GM23338 (cell line): ENCODE measurements around the gene CDK14. TPM values are rescaled to one million over a fixed set of nuclear protein-coding genes. Genes with fewer than 3 reads are reported as not detected.

ENCODE experiments used
- ATAC-seq: fragments of 200-7000 bp; cut with Tn5 transposase; 3 replicates; pipeline ENCODE4 v1.9.1; 2020
- DNase-seq: peaks from one replicate; pipeline ENCODE4 v3.0.0-alpha.2; 2015; ENCODE audit warnings: low spot score
- H2AFZ ChIP-seq: fragments of 200-600 bp; sonication (generic); 2 replicates; pipeline ENCODE4 v1.8.0; 2016; ENCODE audit warnings: antibody characterized with exemption, mild to moderate bottlenecking, moderate library complexity
- H3F3A ChIP-seq: fragments of 200-600 bp; sonication (generic); replicated peaks from 2 replicates; pipeline ENCODE4 v1.8.0; 2017; ENCODE audit warnings: antibody characterized with exemption, mixed run types, low read depth
- H3K27ac ChIP-seq: fragments of 200-600 bp; sonication (generic); 2 replicates; pipeline ENCODE4 v1.6.1; 2016; ENCODE audit warnings: low read depth
- H3K27me3 ChIP-seq: fragments of 200-600 bp; sonication (generic); 2 replicates; pipeline ENCODE4 v1.8.0; 2016; ENCODE audit warnings: mild to moderate bottlenecking, mixed run types, moderate library complexity; ENCODE audit not compliant: insufficient read depth
- H3K36me3 ChIP-seq: fragments of 200-600 bp; sonication (generic); 2 replicates; pipeline ENCODE4 v1.8.0; 2016; ENCODE audit warnings: mild to moderate bottlenecking; ENCODE audit not compliant: insufficient read depth
- H3K4me1 ChIP-seq: fragments of 200-600 bp; sonication (generic); 2 replicates; pipeline ENCODE4 v1.8.0; 2016; ENCODE audit warnings: mild to moderate bottlenecking, moderate library complexity; ENCODE audit not compliant: insufficient read depth
- H3K4me2 ChIP-seq: fragments of 200-600 bp; sonication (generic); 2 replicates; pipeline ENCODE4 v1.7.1; 2017; ENCODE audit warnings: mixed run types
- H3K4me3 ChIP-seq: fragments of 200-600 bp; sonication (generic); 2 replicates; pipeline ENCODE4 v1.6.1; 2016; ENCODE audit warnings: mixed run types
- H3K79me2 ChIP-seq: fragments of 200-600 bp; sonication (generic); replicated peaks from 2 replicates; pipeline ENCODE4 v1.8.0; 2017; ENCODE audit warnings: mild to moderate bottlenecking; ENCODE audit not compliant: insufficient read depth
- H3K9me2 ChIP-seq: fragments of 200-600 bp; sonication (generic); 2 replicates; pipeline ENCODE4 v1.8.0; 2017; ENCODE audit not compliant: insufficient read depth
- H4K20me1 ChIP-seq: fragments of 200-600 bp; sonication (generic); replicated peaks from 2 replicates; pipeline ENCODE4 v1.8.0; 2017; ENCODE audit warnings: mild to moderate bottlenecking; ENCODE audit not compliant: insufficient read depth
- H3K27ac Mint-ChIP-seq: 2 replicates; pipeline ENCODE4 v1.8.0; 2020; ENCODE audit warnings: inconsistent platforms, mild to moderate bottlenecking, moderate library complexity, mixed read lengths
- H3K27me3 Mint-ChIP-seq: 3 replicates; pipeline ENCODE4 v1.8.0; 2022; ENCODE audit warnings: low read depth, mild to moderate bottlenecking, moderate library complexity, mixed read lengths, inconsistent platforms; ENCODE audit not compliant: insufficient read depth, poor library complexity
- H3K36me3 Mint-ChIP-seq: 3 replicates; pipeline ENCODE4 v1.8.0; 2021; ENCODE audit warnings: low read depth, mild to moderate bottlenecking, inconsistent platforms, moderate library complexity, mixed read lengths
- H3K4me1 Mint-ChIP-seq: 3 replicates; pipeline ENCODE4 v1.8.0; 2020; ENCODE audit warnings: mild to moderate bottlenecking, inconsistent platforms, mixed read lengths
- H3K4me3 Mint-ChIP-seq: 3 replicates; pipeline ENCODE4 v1.8.0; 2021; ENCODE audit warnings: moderate library complexity, mild to moderate bottlenecking, inconsistent platforms, mixed read lengths
- H3K9me3 Mint-ChIP-seq: 3 replicates; pipeline ENCODE4 v1.8.0; 2020; ENCODE audit warnings: moderate library complexity, mild to moderate bottlenecking, inconsistent platforms, mixed read lengths
- CREB1 ChIP-seq: fragments of 250-450 bp; sonication (Bioruptor Pico); IDR thresholded peaks from 2 replicates; pipeline ENCODE4 v1.5.0; 2020; ENCODE audit warnings: low read depth, mild to moderate bottlenecking, moderate library complexity
- EZH2 ChIP-seq: fragments of 200-600 bp; sonication (generic); IDR thresholded peaks from one replicate; pipeline ENCODE4 v1.8.0; 2017; ENCODE audit warnings: antibody characterized with exemption, mild to moderate bottlenecking, low read depth; ENCODE audit not compliant: unreplicated experiment
- EZH2phosphoT487 ChIP-seq: fragments of 200-600 bp; sonication (generic); IDR thresholded peaks from one replicate; pipeline ENCODE4 v1.8.1; 2018; ENCODE audit warnings: antibody characterized with exemption; ENCODE audit not compliant: unreplicated experiment
- JUNB ChIP-seq: IDR thresholded peaks from one replicate; pipeline ENCODE4 v1.6.1; 2016; ENCODE audit warnings: antibody characterized with exemption; ENCODE audit not compliant: unreplicated experiment
- NANOG ChIP-seq: IDR thresholded peaks from 2 replicates; pipeline ENCODE4 v1.6.1; 2016; ENCODE audit warnings: antibody characterized with exemption, borderline replicate concordance
- POLR2AphosphoS5 ChIP-seq: IDR thresholded peaks from 2 replicates; pipeline ENCODE4 v1.6.1; 2016; ENCODE audit warnings: antibody characterized with exemption, low read depth
- STAT1 ChIP-seq: IDR thresholded peaks from one replicate; pipeline ENCODE4 v1.6.1; 2016; ENCODE audit warnings: antibody characterized with exemption; ENCODE audit not compliant: unreplicated experiment
- ZNF114 ChIP-seq: fragments of 250-450 bp; sonication (Bioruptor Pico); IDR thresholded peaks from 2 replicates; pipeline ENCODE4 v1.5.0; 2020; ENCODE audit warnings: mild to moderate bottlenecking, moderate library complexity
- ZNF331 ChIP-seq: fragments of 250-450 bp; sonication (Bioruptor Pico); IDR thresholded peaks from 2 replicates; pipeline ENCODE4 v1.5.0; 2020; ENCODE audit warnings: low read depth, mild to moderate bottlenecking, moderate library complexity
- polyA plus RNA-seq: library from polyadenylated mRNA; unstranded; fragments of >200 nt; fragmentation: Nextera tagmentation; extraction: Ambion mirVana; gene quantifications from 2 replicates; pipeline ENCODE4 v1.2.1, GENCODE V29; 2016
- total RNA-seq: library from RNA; depleted of rRNA; stranded (reverse); fragments of >200 nt; shearing (Covaris generic); gene quantifications from 2 replicates; pipeline ENCODE4 v1.2.3, GENCODE V29; 2014
- TF ChIP-seq, protein P1 (sequence below), 2 experiments: fragments of 200-600 bp in 1 of 2; sonication (generic) in 1 of 2; conservative IDR thresholded peaks; 2 replicates each; pipeline versions ENCODE4 v1.5.1 to v1.6.1; 2016 to 2017; ENCODE audit warnings: antibody characterized with exemption in 2 of 2, low read depth in 2 of 2, mild to moderate bottlenecking in 2 of 2, moderate library complexity in 1 of 2
- TF ChIP-seq, protein P2 (sequence below): fragments of 250-450 bp; sonication (Bioruptor Pico); IDR thresholded peaks from 2 replicates; pipeline ENCODE4 v1.5.0; 2020; ENCODE audit warnings: mild to moderate bottlenecking, moderate library complexity
- TF ChIP-seq, protein P3 (sequence below): IDR thresholded peaks from 2 replicates; pipeline ENCODE4 v1.6.1; 2016; ENCODE audit warnings: antibody characterized with exemption
- TF ChIP-seq, protein P4 (sequence below): IDR thresholded peaks from one replicate; pipeline ENCODE4 v1.6.1; 2018; ENCODE audit warnings: antibody characterized with exemption; ENCODE audit not compliant: unreplicated experiment

CDK14 gene
- total and polyA plus RNA-seq, 2 experiments from 2014 or later: 11.2 to 24.0 TPM

DNA sequence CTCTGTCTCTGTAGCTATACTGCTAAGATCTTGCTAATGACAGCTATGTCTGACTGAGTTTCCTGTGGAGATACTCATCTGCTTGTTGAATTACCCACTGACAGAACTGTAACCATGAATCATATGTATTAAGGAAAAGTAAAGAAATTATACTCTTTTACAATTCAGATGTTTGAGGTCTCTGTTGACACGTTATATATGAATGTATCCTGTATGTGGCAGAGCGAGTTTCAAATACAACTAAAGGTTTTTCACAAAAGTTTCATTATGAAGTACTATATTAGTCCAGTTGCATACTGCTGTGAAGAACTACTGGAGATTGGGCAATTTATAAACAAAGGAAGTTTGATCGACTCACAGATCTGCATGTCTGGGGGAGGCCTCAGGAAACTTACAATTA is 232.5 kb downstream of the CDK14 start:
- Histone ChIP-seq H3K27me3 (no peaks in the 10 kb centered on the region), H3K36me3 (no peaks in the 10 kb centered on the region), H2AFZ (no peak overlapping the region), H3K9me2 (0 out of 2 replicates have a peak, but pooled peaks cover 3% of the 10 kb centered on the region), H4K20me1 (no peaks in the 10 kb centered on the region), H3F3A (no peaks in the 10 kb centered on the region), H3K4me1 (peaks cover 7% of the 10 kb centered on the region; the same call in 1 of the 2 replicates), H3K27ac (no peak overlapping the region), H3K4me3 (no peak overlapping the region), H3K79me2 (no peaks in the 10 kb centered on the region), H3K4me2 (no peak overlapping the region)
- Mint-ChIP-seq H3K4me3 (no peak overlapping the region), H3K27ac (no peak overlapping the region; the same call in 1 of the 2 replicates), H3K9me3 (peaks cover 27% of the 10 kb centered on the region), H3K36me3 (peaks cover 34% of the 10 kb centered on the region), H3K4me1 (peaks cover 5% of the 10 kb centered on the region), H3K27me3 (peaks cover 7% of the 10 kb centered on the region)
- ATAC-seq (no peak), DNase-seq (no peak)
- TF ChIP-seq EZH2phosphoT487 (no peak), ZNF114 (CRISPR knock-in tag) (no peak), POLR2AphosphoS5 (no peak), EZH2 (no peak), JUNB (no peak), ZNF331 (no peak), STAT1 (no peak), CREB1 (CRISPR knock-in tag) (no peak), NANOG (no peak)
- TF ChIP-seq, protein P1, sequence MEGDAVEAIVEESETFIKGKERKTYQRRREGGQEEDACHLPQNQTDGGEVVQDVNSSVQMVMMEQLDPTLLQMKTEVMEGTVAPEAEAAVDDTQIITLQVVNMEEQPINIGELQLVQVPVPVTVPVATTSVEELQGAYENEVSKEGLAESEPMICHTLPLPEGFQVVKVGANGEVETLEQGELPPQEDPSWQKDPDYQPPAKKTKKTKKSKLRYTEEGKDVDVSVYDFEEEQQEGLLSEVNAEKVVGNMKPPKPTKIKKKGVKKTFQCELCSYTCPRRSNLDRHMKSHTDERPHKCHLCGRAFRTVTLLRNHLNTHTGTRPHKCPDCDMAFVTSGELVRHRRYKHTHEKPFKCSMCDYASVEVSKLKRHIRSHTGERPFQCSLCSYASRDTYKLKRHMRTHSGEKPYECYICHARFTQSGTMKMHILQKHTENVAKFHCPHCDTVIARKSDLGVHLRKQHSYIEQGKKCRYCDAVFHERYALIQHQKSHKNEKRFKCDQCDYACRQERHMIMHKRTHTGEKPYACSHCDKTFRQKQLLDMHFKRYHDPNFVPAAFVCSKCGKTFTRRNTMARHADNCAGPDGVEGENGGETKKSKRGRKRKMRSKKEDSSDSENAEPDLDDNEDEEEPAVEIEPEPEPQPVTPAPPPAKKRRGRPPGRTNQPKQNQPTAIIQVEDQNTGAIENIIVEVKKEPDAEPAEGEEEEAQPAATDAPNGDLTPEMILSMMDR (conservative IDR thresholded peaks at IDR 0.05; ENCODE audit: low read depth in 2 of 2): no peak
- TF ChIP-seq, protein P2, sequence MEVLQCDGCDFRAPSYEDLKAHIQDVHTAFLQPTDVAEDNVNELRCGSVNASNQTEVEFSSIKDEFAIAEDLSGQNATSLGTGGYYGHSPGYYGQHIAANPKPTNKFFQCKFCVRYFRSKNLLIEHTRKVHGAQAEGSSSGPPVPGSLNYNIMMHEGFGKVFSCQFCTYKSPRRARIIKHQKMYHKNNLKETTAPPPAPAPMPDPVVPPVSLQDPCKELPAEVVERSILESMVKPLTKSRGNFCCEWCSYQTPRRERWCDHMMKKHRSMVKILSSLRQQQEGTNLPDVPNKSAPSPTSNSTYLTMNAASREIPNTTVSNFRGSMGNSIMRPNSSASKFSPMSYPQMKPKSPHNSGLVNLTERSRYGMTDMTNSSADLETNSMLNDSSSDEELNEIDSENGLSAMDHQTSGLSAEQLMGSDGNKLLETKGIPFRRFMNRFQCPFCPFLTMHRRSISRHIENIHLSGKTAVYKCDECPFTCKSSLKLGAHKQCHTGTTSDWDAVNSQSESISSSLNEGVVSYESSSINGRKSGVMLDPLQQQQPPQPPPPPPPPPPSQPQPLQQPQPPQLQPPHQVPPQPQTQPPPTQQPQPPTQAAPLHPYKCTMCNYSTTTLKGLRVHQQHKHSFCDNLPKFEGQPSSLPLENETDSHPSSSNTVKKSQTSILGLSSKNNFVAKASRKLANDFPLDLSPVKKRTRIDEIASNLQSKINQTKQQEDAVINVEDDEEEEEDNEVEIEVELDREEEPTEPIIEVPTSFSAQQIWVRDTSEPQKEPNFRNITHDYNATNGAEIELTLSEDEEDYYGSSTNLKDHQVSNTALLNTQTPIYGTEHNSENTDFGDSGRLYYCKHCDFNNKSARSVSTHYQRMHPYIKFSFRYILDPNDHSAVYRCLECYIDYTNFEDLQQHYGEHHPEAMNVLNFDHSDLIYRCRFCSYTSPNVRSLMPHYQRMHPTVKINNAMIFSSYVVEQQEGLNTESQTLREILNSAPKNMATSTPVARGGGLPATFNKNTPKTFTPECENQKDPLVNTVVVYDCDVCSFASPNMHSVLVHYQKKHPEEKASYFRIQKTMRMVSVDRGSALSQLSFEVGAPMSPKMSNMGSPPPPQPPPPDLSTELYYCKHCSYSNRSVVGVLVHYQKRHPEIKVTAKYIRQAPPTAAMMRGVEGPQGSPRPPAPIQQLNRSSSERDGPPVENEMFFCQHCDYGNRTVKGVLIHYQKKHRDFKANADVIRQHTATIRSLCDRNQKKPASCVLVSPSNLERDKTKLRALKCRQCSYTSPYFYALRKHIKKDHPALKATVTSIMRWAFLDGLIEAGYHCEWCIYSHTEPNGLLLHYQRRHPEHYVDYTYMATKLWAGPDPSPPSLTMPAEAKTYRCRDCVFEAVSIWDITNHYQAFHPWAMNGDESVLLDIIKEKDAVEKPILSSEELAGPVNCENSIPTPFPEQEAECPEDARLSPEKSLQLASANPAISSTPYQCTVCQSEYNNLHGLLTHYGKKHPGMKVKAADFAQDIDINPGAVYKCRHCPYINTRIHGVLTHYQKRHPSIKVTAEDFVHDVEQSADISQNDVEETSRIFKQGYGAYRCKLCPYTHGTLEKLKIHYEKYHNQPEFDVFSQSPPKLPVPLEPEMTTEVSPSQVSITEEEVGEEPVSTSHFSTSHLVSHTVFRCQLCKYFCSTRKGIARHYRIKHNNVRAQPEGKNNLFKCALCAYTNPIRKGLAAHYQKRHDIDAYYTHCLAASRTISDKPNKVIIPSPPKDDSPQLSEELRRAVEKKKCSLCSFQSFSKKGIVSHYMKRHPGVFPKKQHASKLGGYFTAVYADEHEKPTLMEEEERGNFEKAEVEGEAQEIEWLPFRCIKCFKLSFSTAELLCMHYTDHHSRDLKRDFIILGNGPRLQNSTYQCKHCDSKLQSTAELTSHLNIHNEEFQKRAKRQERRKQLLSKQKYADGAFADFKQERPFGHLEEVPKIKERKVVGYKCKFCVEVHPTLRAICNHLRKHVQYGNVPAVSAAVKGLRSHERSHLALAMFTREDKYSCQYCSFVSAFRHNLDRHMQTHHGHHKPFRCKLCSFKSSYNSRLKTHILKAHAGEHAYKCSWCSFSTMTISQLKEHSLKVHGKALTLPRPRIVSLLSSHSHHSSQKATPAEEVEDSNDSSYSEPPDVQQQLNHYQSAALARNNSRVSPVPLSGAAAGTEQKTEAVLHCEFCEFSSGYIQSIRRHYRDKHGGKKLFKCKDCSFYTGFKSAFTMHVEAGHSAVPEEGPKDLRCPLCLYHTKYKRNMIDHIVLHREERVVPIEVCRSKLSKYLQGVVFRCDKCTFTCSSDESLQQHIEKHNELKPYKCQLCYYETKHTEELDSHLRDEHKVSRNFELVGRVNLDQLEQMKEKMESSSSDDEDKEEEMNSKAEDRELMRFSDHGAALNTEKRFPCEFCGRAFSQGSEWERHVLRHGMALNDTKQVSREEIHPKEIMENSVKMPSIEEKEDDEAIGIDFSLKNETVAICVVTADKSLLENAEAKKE (CRISPR knock-in tag): no peak
- TF ChIP-seq, protein P3, sequence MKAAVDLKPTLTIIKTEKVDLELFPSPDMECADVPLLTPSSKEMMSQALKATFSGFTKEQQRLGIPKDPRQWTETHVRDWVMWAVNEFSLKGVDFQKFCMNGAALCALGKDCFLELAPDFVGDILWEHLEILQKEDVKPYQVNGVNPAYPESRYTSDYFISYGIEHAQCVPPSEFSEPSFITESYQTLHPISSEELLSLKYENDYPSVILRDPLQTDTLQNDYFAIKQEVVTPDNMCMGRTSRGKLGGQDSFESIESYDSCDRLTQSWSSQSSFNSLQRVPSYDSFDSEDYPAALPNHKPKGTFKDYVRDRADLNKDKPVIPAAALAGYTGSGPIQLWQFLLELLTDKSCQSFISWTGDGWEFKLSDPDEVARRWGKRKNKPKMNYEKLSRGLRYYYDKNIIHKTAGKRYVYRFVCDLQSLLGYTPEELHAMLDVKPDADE: no peak
- TF ChIP-seq, protein P4, sequence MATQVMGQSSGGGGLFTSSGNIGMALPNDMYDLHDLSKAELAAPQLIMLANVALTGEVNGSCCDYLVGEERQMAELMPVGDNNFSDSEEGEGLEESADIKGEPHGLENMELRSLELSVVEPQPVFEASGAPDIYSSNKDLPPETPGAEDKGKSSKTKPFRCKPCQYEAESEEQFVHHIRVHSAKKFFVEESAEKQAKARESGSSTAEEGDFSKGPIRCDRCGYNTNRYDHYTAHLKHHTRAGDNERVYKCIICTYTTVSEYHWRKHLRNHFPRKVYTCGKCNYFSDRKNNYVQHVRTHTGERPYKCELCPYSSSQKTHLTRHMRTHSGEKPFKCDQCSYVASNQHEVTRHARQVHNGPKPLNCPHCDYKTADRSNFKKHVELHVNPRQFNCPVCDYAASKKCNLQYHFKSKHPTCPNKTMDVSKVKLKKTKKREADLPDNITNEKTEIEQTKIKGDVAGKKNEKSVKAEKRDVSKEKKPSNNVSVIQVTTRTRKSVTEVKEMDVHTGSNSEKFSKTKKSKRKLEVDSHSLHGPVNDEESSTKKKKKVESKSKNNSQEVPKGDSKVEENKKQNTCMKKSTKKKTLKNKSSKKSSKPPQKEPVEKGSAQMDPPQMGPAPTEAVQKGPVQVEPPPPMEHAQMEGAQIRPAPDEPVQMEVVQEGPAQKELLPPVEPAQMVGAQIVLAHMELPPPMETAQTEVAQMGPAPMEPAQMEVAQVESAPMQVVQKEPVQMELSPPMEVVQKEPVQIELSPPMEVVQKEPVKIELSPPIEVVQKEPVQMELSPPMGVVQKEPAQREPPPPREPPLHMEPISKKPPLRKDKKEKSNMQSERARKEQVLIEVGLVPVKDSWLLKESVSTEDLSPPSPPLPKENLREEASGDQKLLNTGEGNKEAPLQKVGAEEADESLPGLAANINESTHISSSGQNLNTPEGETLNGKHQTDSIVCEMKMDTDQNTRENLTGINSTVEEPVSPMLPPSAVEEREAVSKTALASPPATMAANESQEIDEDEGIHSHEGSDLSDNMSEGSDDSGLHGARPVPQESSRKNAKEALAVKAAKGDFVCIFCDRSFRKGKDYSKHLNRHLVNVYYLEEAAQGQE: no peak
